ENCODE results near the gene TGFBR2. TPM values are rescaled to one million over a fixed set of nuclear protein-coding genes. Genes with fewer than 3 reads are reported as not detected.

Gene TGFBR2
- total and polyA plus RNA-seq, 4 donors = 57.3 to 303 (median 216) TPM

DNA sequence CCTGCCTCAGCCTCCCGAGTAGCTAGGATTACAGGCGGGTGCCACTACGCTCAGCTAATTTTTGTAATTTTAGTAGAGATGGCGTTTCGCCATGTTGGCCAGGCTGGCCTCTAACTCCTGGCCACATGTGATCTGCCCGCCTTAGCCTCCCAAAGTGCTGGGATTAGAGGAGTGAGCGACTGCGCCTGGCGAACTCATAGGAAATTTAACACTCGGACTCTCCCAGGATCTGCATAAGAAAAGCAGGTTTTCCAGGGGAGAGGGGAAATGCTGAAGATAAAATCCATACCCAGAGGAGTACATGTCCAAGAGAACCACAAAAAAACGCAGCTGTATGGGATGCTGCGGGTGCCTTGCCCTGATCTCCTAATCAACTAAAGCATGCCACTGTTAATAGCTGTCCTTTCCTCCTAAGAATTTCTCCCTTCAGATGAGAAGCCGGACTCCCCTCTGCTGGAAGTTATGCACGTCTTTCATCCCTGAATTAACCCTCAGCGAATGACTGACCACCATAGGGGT, 25.3 kb upstream of the TGFBR2 start:
- ATAC-seq (ENCODE audit: low FRiP score) = no peak
- Histone ChIP-seq H3K27me3 (ENCODE audit: control insufficient read depth in 1 of 2, insufficient read depth in 2 of 2, low read length in 1 of 2) (no peaks in the 10 kb centered on the region), H3K4me3 (ENCODE audit: low read length in 2 of 2) (no peak overlapping the region), H3K36me3 (ENCODE audit: control insufficient read depth in 1 of 2, insufficient read depth in 2 of 2, low read length in 1 of 2) (no peaks in the 10 kb centered on the region), H3K27ac (ENCODE audit: low read depth in 1 of 2, low read length in 2 of 2) (no peak overlapping the region), H3K4me1 (ENCODE audit: control insufficient read depth in 1 of 2, insufficient read depth in 2 of 2, low read length in 2 of 2) (no peaks in the 10 kb centered on the region), H3K9me3 (ENCODE audit: control insufficient read depth, low read length) (no peaks in the 10 kb centered on the region)
- DNase-seq = no peak
- intact Hi-C loops (cut with DNase I) = no loop called here
- whole genome bisulfite sequencing, 2 donors = 93 to 94% methylated on average over 15 of the region's 15 CpGs

DNA sequence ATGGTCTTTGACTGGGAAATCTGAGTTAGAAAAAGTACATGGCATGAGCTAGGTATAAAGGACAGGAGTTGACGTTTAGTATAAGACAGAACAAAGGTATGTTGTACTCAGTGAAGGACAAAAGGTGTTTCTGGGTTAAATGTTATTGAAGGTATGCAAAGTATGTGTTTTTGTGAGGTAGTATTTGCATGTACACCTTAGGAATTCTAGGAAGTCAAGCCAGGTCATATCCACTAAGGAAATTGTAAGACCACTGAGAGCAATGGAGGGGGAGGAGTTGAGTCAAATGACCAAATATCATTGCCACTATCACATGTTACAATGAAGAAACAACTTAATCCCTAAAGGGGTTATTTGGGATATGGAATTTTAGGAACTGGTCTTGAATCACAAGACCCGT, 24.4 kb upstream of the TGFBR2 start:
- ATAC-seq (ENCODE audit: low FRiP score) (no peak), DNase-seq (no peak)
- H3K27ac ChIP-seq (ENCODE audit: low read depth in 1 of 2, low read length in 2 of 2) = no peak overlapping the region
- no peaks in the 10 kb centered on the region for H3K27me3 ChIP-seq (ENCODE audit: control insufficient read depth in 1 of 2, insufficient read depth in 2 of 2, low read length in 1 of 2)
- intact Hi-C loops (cut with DNase I) = no loop called here
- H3K36me3 ChIP-seq (ENCODE audit: control insufficient read depth in 1 of 2, insufficient read depth in 2 of 2, low read length in 1 of 2) = no peaks in the 10 kb centered on the region
- H3K4me1 ChIP-seq (ENCODE audit: control insufficient read depth in 1 of 2, insufficient read depth in 2 of 2, low read length in 2 of 2) = no peaks in the 10 kb centered on the region
- H3K4me3 ChIP-seq (ENCODE audit: low read length in 2 of 2) = no peak overlapping the region
- H3K9me3 ChIP-seq (ENCODE audit: control insufficient read depth, low read length) = no peaks in the 10 kb centered on the region
- WGBS, 2 donors = 95 to 98% methylated on average over 2 of the region's 2 CpGs

DNA sequence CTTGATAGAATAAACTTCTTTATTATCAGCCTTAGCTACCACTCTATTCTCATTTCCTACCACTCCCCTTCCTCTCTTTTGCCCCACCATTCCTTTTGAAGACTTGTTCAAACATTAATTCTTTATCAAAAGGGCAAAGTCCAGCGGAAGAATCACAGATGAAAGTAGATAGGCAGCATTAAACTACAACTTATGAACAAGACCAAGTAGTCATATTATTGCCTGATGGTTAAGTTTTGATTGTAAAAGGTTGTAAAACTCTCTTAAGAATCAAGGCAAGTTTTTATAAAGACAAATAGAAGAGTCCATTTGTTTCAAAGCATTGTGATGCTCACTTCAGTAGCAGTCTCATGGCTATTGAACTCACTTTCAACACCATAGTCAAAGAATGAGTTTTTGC, 22.4 kb upstream of the TGFBR2 start:
- intact Hi-C loops (cut with DNase I) = no loop called here
- no peaks in the 10 kb centered on the region for H3K9me3 ChIP-seq (ENCODE audit: control insufficient read depth, low read length)
- WGBS, 2 donors = 90 to 97% methylated on average over 1 of the region's 1 CpG
- H3K36me3 ChIP-seq (ENCODE audit: control insufficient read depth in 1 of 2, insufficient read depth in 2 of 2, low read length in 1 of 2) = no peaks in the 10 kb centered on the region
- H3K27me3 ChIP-seq (ENCODE audit: control insufficient read depth in 1 of 2, insufficient read depth in 2 of 2, low read length in 1 of 2) = no peaks in the 10 kb centered on the region
- no peaks in the 10 kb centered on the region for H3K4me1 ChIP-seq (ENCODE audit: control insufficient read depth in 1 of 2, insufficient read depth in 2 of 2, low read length in 2 of 2)
- no peak overlapping the region for H3K4me3 ChIP-seq (ENCODE audit: low read length in 2 of 2)
- ATAC-seq (ENCODE audit: low FRiP score) (no peak), DNase-seq (no peak)
- H3K27ac ChIP-seq (ENCODE audit: low read depth in 1 of 2, low read length in 2 of 2) = no peak overlapping the region

DNA sequence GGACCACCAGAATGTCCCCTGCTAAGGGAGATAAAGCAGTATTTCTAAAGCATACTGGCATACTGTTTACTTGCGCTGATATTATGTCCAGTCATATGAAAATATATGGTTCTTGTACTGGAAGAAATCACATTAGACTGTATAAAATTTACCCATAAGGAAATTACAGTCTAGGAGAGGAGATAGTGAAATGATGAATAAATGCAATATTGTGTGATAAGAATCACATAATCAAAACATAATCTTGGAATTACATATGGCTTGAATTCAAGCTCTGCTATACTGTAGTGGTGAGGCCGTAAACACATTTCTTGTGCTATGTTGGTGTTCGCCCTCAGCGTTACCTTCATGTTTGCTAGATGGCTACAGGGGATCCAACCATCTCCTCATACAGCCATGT, 20.7 kb upstream of the TGFBR2 start:
- H3K36me3 ChIP-seq (ENCODE audit: control insufficient read depth in 1 of 2, insufficient read depth in 2 of 2, low read length in 1 of 2) = no peaks in the 10 kb centered on the region
- H3K27ac ChIP-seq (ENCODE audit: low read depth in 1 of 2, low read length in 2 of 2) = no peak overlapping the region
- DNase-seq = no peak
- no peaks in the 10 kb centered on the region for H3K27me3 ChIP-seq (ENCODE audit: control insufficient read depth in 1 of 2, insufficient read depth in 2 of 2, low read length in 1 of 2)
- H3K9me3 ChIP-seq (ENCODE audit: control insufficient read depth, low read length) = no peaks in the 10 kb centered on the region
- intact Hi-C loops (cut with DNase I) = no loop called here
- H3K4me3 ChIP-seq (ENCODE audit: low read length in 2 of 2) = no peak overlapping the region
- 97 to 98% methylated on average over 4 of the region's 4 CpGs for WGBS, 2 donors
- H3K4me1 ChIP-seq (ENCODE audit: control insufficient read depth in 1 of 2, insufficient read depth in 2 of 2, low read length in 2 of 2) = no peaks in the 10 kb centered on the region
- no peak for ATAC-seq (ENCODE audit: low FRiP score)

DNA sequence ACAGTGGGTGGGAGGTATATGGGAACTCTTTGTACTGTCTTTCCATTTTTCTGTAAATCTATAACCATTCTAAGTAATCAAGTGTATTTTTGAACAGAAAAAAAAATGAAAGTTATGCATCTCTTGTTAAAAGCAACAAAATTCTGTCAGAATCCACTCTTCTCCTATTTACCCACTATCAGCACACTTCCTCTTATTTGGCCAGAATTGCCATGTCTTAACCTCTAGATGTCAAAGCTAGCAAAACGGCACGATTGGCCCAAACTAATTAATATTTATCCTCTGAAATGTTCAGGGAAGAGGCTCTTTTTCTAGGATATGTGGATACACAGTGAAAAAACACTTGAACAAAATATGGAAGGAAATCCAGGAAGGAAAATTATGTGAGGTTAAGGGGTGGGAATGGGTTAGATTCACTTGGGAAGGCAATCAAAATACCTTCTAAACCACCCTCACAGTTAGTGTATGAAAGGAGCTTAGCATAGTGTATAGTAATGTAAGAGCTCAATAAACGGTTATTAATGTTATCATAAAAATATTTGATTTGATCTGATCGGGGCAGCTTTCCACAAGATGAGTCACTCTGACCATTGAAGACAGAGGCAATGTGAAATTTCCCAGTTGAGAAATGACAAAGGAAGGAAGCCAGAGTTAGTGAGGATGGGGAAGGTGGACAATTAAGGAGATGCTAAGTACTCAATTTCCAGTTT, 20.1 kb upstream of the TGFBR2 start:
- no peak for ATAC-seq (ENCODE audit: low FRiP score)
- WGBS, 2 donors = 89 to 93% methylated on average over 4 of the region's 4 CpGs
- H3K36me3 ChIP-seq (ENCODE audit: control insufficient read depth in 1 of 2, insufficient read depth in 2 of 2, low read length in 1 of 2) = no peaks in the 10 kb centered on the region
- no peak for DNase-seq
- H3K4me3 ChIP-seq (ENCODE audit: low read length in 2 of 2) = no peak overlapping the region
- no peak overlapping the region for H3K27ac ChIP-seq (ENCODE audit: low read depth in 1 of 2, low read length in 2 of 2)
- H3K4me1 ChIP-seq (ENCODE audit: control insufficient read depth in 1 of 2, insufficient read depth in 2 of 2, low read length in 2 of 2) = no peaks in the 10 kb centered on the region
- intact Hi-C loops (cut with DNase I) = no loop called here
- no peaks in the 10 kb centered on the region for H3K9me3 ChIP-seq (ENCODE audit: control insufficient read depth, low read length)
- no peaks in the 10 kb centered on the region for H3K27me3 ChIP-seq (ENCODE audit: control insufficient read depth in 1 of 2, insufficient read depth in 2 of 2, low read length in 1 of 2)

DNA sequence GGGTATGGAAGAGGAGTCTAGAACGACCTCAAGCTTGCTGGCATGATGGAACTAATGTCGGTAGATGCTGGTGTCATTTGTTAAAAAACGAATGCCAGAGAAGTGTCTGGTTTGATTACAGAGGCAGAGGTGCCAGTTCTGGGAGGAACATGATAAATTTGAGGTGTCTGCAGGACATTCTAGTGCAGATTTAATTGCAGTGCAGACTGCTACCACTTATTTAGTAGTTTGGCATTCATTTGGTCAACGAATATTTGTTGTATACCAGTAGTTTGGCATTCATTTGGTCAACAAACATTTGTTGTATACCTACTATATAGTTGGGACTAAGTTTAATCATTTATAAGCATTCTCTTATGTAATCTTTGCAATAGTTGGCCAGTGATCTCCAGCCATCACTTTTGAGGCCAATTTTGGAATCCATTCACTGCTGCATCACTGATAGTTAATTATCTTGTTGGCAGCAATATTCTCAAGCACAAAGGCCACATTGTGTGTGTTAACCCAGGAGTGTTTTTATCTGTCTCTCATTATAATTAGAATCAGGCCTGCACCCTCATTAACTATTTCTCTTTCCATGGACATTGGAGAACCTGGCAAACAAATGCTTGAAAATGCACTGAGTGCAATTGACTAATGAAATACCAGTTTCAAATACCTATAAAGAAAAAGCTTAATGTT, 19.5 kb upstream of the TGFBR2 start:
- DNase-seq = no peak
- Histone ChIP-seq H3K27ac (ENCODE audit: low read depth in 1 of 2, low read length in 2 of 2) (no peak overlapping the region), H3K9me3 (ENCODE audit: control insufficient read depth, low read length) (no peaks in the 10 kb centered on the region), H3K36me3 (ENCODE audit: control insufficient read depth in 1 of 2, insufficient read depth in 2 of 2, low read length in 1 of 2) (no peaks in the 10 kb centered on the region), H3K4me1 (ENCODE audit: control insufficient read depth in 1 of 2, insufficient read depth in 2 of 2, low read length in 2 of 2) (no peaks in the 10 kb centered on the region), H3K4me3 (ENCODE audit: low read length in 2 of 2) (no peak overlapping the region), H3K27me3 (ENCODE audit: control insufficient read depth in 1 of 2, insufficient read depth in 2 of 2, low read length in 1 of 2) (no peaks in the 10 kb centered on the region)
- intact Hi-C loops (cut with DNase I) = no loop called here
- 83 to 84% methylated on average over 4 of the region's 4 CpGs for WGBS, 2 donors
- ATAC-seq (ENCODE audit: low FRiP score) = no peak

DNA sequence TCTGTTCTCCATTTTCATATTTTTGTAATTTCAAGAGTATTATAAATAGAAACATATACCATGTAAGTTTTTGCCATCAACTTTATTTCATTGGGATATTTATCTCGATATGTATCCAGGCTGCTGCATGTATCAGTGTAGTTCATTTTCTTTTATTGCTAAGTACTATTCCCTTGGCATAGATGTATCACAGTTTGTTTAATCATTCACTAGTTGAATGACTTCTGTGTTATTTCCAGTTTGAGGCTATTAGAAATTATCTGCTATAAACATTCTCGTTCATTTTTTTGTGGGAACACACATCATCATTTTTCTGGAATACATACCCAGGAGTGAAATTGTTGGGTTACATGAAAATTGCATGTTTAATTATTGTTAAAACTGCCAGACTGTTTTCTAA, 18.5 kb upstream of the TGFBR2 start:
- H3K4me1 ChIP-seq (ENCODE audit: control insufficient read depth in 1 of 2, insufficient read depth in 2 of 2, low read length in 2 of 2) = no peaks in the 10 kb centered on the region
- no peaks in the 10 kb centered on the region for H3K36me3 ChIP-seq (ENCODE audit: control insufficient read depth in 1 of 2, insufficient read depth in 2 of 2, low read length in 1 of 2)
- DNase-seq (no peak), ATAC-seq (ENCODE audit: low FRiP score) (no peak)
- intact Hi-C loops (cut with DNase I) = no loop called here
- H3K27ac ChIP-seq (ENCODE audit: low read depth in 1 of 2, low read length in 2 of 2) = no peak overlapping the region
- no peaks in the 10 kb centered on the region for H3K27me3 ChIP-seq (ENCODE audit: control insufficient read depth in 1 of 2, insufficient read depth in 2 of 2, low read length in 1 of 2)
- H3K9me3 ChIP-seq (ENCODE audit: control insufficient read depth, low read length) = no peaks in the 10 kb centered on the region
- whole genome bisulfite sequencing, 2 donors = 91 to 94% methylated on average over 2 of the region's 2 CpGs
- no peak overlapping the region for H3K4me3 ChIP-seq (ENCODE audit: low read length in 2 of 2)

DNA sequence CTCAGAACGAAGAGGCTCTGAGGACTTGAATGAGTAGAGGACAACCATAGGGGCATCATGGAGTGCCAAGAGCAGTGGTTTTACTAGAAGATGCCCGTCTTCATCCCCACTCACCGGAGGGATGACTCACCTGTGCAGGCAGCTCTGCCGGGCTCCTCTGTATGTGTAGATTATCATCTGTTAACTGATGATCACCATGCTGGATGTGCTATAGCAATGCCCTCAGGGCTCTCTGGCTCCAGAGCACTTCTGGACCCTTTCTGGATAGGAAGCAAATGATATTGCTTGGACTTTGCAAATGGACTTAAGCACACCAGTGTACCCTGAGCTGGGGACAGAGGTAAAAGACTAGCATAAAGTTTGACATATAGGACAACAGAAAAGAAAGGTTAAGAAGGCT, 10.2 kb upstream of the TGFBR2 start:
- Histone ChIP-seq H3K27ac (ENCODE audit: low read depth in 1 of 2, low read length in 2 of 2) (no peak overlapping the region), H3K4me3 (ENCODE audit: low read length in 2 of 2) (no peak overlapping the region), H3K9me3 (ENCODE audit: control insufficient read depth, low read length) (no peaks in the 10 kb centered on the region), H3K27me3 (ENCODE audit: control insufficient read depth in 1 of 2, insufficient read depth in 2 of 2, low read length in 1 of 2) (no peaks in the 10 kb centered on the region), H3K36me3 (ENCODE audit: control insufficient read depth in 1 of 2, insufficient read depth in 2 of 2, low read length in 1 of 2) (no peaks in the 10 kb centered on the region), H3K4me1 (ENCODE audit: control insufficient read depth in 1 of 2, insufficient read depth in 2 of 2, low read length in 2 of 2) (peaks cover 0 to 3% of the 10 kb centered on the region in 2 donors)
- 96% methylated on average over 4 of the region's 4 CpGs for WGBS, 2 donors
- intact Hi-C loops (cut with DNase I) = no loop called here
- DNase-seq (no peak), ATAC-seq (ENCODE audit: low FRiP score) (no peak)
